D721Med (cell line): ENCODE data around the gene DTNB.

Experiments
- DNase-seq: peaks from one replicate; pipeline ENCODE4 v3.0.0; 2011; ENCODE audit warnings: low spot score; ENCODE audit not compliant: insufficient read length
- FAIRE-seq: peaks from 2 replicates; lab custom pipeline; 2011; peaks lifted over from hg19 to GRCh38; lab: Jason Lieb, UNC
- CTCF ChIP-seq: IDR thresholded peaks from 2 replicates; pipeline ENCODE4 v1.5.1; 2012; ENCODE audit warnings: mild to moderate bottlenecking, control low read depth; ENCODE audit not compliant: insufficient read depth; ENCODE audit errors: missing control alignments

The DTNB gene

DNA sequence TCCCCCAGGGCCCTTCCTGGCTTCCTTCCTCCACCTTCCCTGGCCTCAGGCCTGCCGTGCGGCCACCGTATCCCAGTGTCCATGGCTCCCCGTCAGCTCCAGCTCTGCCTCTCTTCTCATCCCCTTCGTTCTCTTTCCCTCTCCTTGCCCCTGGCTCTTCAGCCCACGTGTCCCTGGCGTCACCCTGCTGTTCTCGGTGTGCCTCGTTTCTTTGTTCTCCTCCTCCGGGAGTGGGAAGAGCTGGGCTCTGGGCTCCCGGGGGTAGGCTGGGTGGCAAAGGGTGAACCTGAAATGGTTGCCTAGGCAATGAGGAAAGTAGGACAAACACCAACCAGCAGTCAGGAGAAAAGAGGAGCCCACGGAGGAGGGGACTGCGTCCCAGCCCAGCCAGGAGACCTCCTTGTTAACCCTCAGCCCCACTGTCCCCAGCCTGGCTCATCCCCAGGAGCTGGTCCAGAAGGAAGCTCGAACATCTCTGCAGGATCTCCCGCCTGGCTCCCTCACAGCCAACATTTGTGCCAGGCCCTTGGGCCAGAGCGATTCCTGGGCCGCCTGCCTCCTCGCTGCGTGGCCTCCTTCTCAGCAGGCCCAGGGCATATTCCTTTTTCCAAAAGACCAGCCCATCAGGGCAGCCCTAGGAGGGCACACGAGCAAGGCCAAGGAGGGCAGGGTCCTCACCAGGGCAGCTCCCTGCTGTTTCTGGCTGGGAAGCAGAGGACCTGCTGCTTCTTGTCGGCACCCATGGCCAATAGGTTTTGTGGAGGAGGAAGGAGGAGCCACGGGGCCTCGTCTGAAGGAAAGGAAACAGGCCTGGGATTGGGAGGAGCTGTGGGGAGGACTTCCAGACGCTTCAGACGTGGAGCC is 300.7 kb downstream of the DTNB start:
- FAIRE-seq (no peak), DNase-seq (no peak)
- no peak for TF ChIP-seq CTCF

DNA sequence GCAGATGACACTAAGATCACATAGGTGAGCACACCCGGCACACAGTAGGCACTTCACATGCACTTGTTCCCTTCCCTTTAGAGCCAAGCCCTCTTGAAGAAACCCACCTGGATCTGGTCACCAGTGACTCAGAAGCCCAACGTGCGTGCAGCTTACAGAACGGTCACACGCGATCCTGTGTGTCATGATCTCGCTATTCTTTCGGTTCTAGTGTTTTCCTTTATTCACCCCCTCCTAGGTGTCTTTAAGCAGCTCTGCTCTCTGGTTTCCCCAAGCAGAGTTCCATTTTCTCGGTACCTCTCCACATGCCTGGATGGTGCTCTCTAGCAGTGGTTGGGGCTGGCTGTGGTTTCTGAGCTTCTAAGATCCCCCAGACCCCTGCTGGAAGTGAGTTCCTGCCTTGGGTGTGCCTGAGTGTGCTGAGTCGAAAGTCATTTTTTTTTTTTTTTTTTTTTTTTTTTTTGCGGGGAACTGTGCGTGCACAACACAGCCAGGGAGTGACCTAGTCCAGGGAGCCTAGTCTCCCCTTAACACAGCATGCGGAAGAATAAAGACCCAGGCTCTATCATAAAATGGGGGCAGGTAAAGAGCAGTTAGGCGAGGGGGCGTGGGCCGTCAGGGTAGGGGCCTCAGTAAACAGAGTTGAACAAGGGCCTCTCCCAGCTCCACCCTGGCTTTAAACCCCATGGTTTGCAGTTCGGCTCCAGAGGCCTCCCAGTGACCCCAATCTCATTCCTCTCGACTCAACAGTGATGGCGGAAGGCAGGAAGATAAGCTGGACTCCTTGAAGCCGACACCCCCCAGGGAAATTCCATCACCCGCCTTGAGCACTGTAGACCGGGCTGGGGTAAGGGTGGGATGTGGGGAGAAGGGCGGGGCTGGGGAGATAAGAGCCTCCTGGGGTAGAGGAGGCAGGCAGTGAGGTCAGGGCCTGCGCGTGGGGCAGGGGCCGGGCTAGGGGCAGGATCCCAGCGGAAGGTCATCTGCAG is 301.8 kb downstream of the DTNB start:
- no peak for TF ChIP-seq CTCF
- FAIRE-seq (no peak), DNase-seq (no peak)

GRCh38 chr2:25369876-25370275 is 303.5 kb downstream of the DTNB start:
- DNase-seq (no peak), FAIRE-seq (no peak)
- no peak for TF ChIP-seq CTCF

DNA sequence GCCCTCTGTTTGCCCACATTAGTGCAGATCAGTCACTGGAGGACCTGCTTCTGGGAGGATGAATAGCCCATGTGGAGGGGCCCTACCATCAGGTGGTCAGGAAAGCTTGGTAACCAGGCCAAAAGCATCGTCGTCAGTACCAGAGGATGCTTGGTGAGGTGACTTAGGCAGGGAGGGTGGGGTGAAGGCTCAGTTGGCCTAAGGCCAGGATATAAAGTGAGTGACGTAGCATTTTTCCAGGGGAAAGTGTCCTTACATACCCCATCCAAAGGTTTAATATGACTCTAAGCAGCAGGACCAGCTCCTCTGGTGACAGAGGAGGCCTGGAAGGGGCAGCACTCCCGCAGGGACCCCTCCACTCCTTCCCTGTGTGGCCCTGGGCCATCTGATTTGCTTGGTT is 303.9 kb downstream of the DTNB start:
- no peak for TF ChIP-seq CTCF
- DNase-seq (no peak), FAIRE-seq (no peak)

GRCh38 chr2:25368660-25369059 is 304.7 kb downstream of the DTNB start:
- DNase-seq: no peak
- no peak for FAIRE-seq

GRCh38 chr2:25367296-25367695 is 306.1 kb downstream of the DTNB start:
- TF ChIP-seq CTCF: no peak
- DNase-seq (no peak), FAIRE-seq (no peak)

More at GRCh38 chr2:25368660-25369059, 304.7 kb downstream of the DTNB start:
- TF ChIP-seq CTCF: no peak

- FAIRE-seq (no peak), DNase-seq (no peak)
- TF ChIP-seq CTCF: no peak
Measured at GRCh38 chr2:25366629-25367028, 306.7 kb downstream of the DTNB start.
